ENCODE data around the gene PPP4R1.

The PPP4R1 gene

GRCh38 chr18:9558387-9559064, 55.8 kb downstream of the PPP4R1 start:
- TF ChIP-seq FOXP2 (optimal IDR thresholded peaks at IDR 0.05; ENCODE audit: borderline replicate concordance, extremely low read depth, extremely low read length, insufficient read depth) = no peak

- TF ChIP-seq FOXP2 (optimal IDR thresholded peaks at IDR 0.05; ENCODE audit: borderline replicate concordance, extremely low read depth, extremely low read length, insufficient read depth) (no peak), SIN3A (IDR thresholded peaks at IDR 0.05; ENCODE audit: borderline replicate concordance, insufficient read depth, low read length) (no peak), TAF1 (IDR thresholded peaks at IDR 0.05; ENCODE audit: borderline replicate concordance, insufficient read depth, low read length) (no peak), REST (IDR thresholded peaks at IDR 0.05; ENCODE audit: insufficient read depth in 1 of 2, low read depth in 2 of 2, low read length in 2 of 2) (no peak), POLR2AphosphoS5 (IDR thresholded peaks at IDR 0.05; ENCODE audit: low read depth, low read length) (no peak)
These were observed 57.0 kb downstream of the PPP4R1 start for GRCh38 chr18:9557250-9557943.

- TF ChIP-seq TAF1 (IDR thresholded peaks at IDR 0.05; ENCODE audit: borderline replicate concordance, insufficient read depth, low read length) = no peak
- TF ChIP-seq POLR2AphosphoS5 (IDR thresholded peaks at IDR 0.05; ENCODE audit: low read depth, low read length) = no peak
- TF ChIP-seq REST (IDR thresholded peaks at IDR 0.05; ENCODE audit: insufficient read depth in 1 of 2, low read depth in 2 of 2, low read length in 2 of 2) = no peak
- no peak for TF ChIP-seq FOXP2 (optimal IDR thresholded peaks at IDR 0.05; ENCODE audit: borderline replicate concordance, extremely low read depth, extremely low read length, insufficient read depth)
- TF ChIP-seq SIN3A (IDR thresholded peaks at IDR 0.05; ENCODE audit: borderline replicate concordance, insufficient read depth, low read length) = no peak
These were observed 61.7 kb downstream of the PPP4R1 start for GRCh38 chr18:9552616-9553015.

GRCh38 chr18:9552191-9552590, 62.2 kb downstream of the PPP4R1 start:
- TF ChIP-seq POLR2AphosphoS5 (IDR thresholded peaks at IDR 0.05; ENCODE audit: low read depth, low read length) (no peak), FOXP2 (optimal IDR thresholded peaks at IDR 0.05; ENCODE audit: borderline replicate concordance, extremely low read depth, extremely low read length, insufficient read depth) (no peak)

- no peak for TF ChIP-seq REST (IDR thresholded peaks at IDR 0.05; ENCODE audit: insufficient read depth in 1 of 2, low read depth in 2 of 2, low read length in 2 of 2)
- no peak for TF ChIP-seq POLR2AphosphoS5 (IDR thresholded peaks at IDR 0.05; ENCODE audit: low read depth, low read length)
- no peak for TF ChIP-seq FOXP2 (optimal IDR thresholded peaks at IDR 0.05; ENCODE audit: borderline replicate concordance, extremely low read depth, extremely low read length, insufficient read depth)
- no peak for TF ChIP-seq TAF1 (IDR thresholded peaks at IDR 0.05; ENCODE audit: borderline replicate concordance, insufficient read depth, low read length)
- TF ChIP-seq SIN3A (IDR thresholded peaks at IDR 0.05; ENCODE audit: borderline replicate concordance, insufficient read depth, low read length) = no peak
These were observed 63.9 kb downstream of the PPP4R1 start for GRCh38 chr18:9550429-9550828.

- TF ChIP-seq REST (IDR thresholded peaks at IDR 0.05; ENCODE audit: insufficient read depth in 1 of 2, low read depth in 2 of 2, low read length in 2 of 2) (no peak), TAF1 (IDR thresholded peaks at IDR 0.05; ENCODE audit: borderline replicate concordance, insufficient read depth, low read length) (no peak)
These were observed 65.0 kb downstream of the PPP4R1 start for GRCh38 chr18:9549405-9549804.

Measured in PFSK-1 (cell line).